Right lobe of liver (tissue), 6 donors: Measurements from ENCODE around the gene MAG. TPM values are rescaled to one million over a fixed set of nuclear protein-coding genes. Genes with fewer than 3 reads are reported as not detected.

Experiments
- ATAC-seq, 4 donors: fragments of 200-7000 bp; cut with Tn5 transposase; one replicate each; pipeline ENCODE4 v1.9.1; 2020; ENCODE audit warnings: mild to moderate bottlenecking in 4 of 4, moderate library complexity in 4 of 4
- DNase-seq, 3 donors: peaks; one replicate each; pipeline ENCODE4 v3.0.0-alpha.2; 2020
- H3K27ac ChIP-seq, 3 donors: fragments of 200-600 bp; one replicate each; pipeline ENCODE4 v1.8.0; 2022
- H3K27me3 ChIP-seq, 2 donors: fragments of 200-600 bp; one replicate each; pipeline ENCODE4 v1.8.0; 2022
- H3K36me3 ChIP-seq, 4 donors: fragments of 200-600 bp; sonication (generic) in 1 of 4; one replicate each; pipeline versions ENCODE4 v1.5.1 to v1.8.0; 2017 to 2022; ENCODE audit warnings: control low read depth in 1 of 4
- H3K4me1 ChIP-seq, 4 donors: fragments of 200-600 bp; sonication (generic) in 1 of 4; one replicate each; pipeline versions ENCODE4 v1.5.1 to v1.8.0; 2017 to 2022; ENCODE audit warnings: control low read depth in 1 of 4
- H3K4me3 ChIP-seq, 3 donors: fragments of 200-600 bp; one replicate each; pipeline ENCODE4 v1.8.0; 2022
- H3K9me3 ChIP-seq, 4 donors: fragments of 200-600 bp; sonication (generic) in 1 of 4; one replicate each; pipeline versions ENCODE4 v1.5.1 to v1.8.0; 2017 to 2022; ENCODE audit warnings: control low read depth in 1 of 4
- POLR2A ChIP-seq: fragments of 450-650 bp; IDR thresholded peaks from one replicate; pipeline ENCODE4 v1.6.1; 2017; ENCODE audit warnings: antibody characterized with exemption, mild to moderate bottlenecking
- WGBS: methylation state at CpG from one replicate; pipeline ENCODE4 v1.1.6; 2018; ENCODE audit warnings: low coverage, low lambda C conversion rate; ENCODE audit not compliant: insufficient coverage; ENCODE audit errors: missing lambda C conversion rate; 5-methylcytosine and 5-hydroxymethylcytosine counted together
- intact Hi-C, 2 donors: fragments of 100-400 bp; cut with DNase I; formaldehyde crosslinking; loops; one replicate each; pipeline versions ENCODE4 v1.11.2 to v1.14.1; 2022
- total RNA-seq, 6 experiments: library from RNA; depleted of rRNA in 2 of 6; stranded (reverse); fragments of >200 nt in 2 of 6; fragmentation: NEBNext Ultra II Directional in 3 of 6; extraction: Animal tissue kit (Norgen Biotek cat#: 25700) in 3 of 6; gene quantifications; one replicate each; pipeline versions ENCODE4 v1.1.0 to v1.2.4, GENCODE V29; 2016 to 2023
- TF ChIP-seq, protein P1 (sequence below), 4 donors: fragments of 200-600 bp in 3 of 4; fragments of 450-650 bp in 1 of 4; IDR thresholded peaks; one replicate each; pipeline versions ENCODE4 v1.5.1 to v1.8.0; 2016 to 2022; ENCODE audit warnings: antibody characterized with exemption in 4 of 4, mild to moderate bottlenecking in 2 of 4
- donor health status: DM: no; HTN: yes; CAD: no.
- donor health status: DM: no; HTN: no; CAD: no.
- donor health status: DM: no; HTN: no; CAD: no.
- donor health status: DM: no; HTN: yes; CAD: no.
- donor health status: DM: no; HTN: yes; CAD: no.

MAG gene
- total RNA-seq, 6 experiments from 2014 or later: 0.40 TPM; not detected in 5

DNA sequence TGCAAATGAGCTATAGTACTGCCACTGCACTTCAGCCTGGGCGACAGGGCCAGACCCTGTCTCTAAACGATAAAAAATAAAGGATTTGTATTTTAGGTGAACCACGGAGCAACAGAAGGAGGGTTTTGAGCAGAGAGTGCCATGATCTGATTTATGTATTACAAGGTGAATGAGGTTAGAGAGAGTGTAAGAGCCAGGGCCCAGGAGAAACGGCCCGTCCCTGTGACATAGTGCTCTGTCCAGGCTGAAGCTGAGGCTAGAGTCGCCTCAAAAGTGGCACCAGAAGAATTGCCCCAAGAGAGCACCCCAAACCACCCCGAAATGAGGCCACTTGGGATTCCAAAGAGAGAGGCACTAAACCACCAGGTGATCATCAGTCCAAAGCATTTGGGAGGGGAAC lies 16.9 kb downstream of the MAG start:
- ATAC-seq (no peak), DNase-seq (no peak)
- 92% methylated on average over 3 of the region's 7 CpGs for WGBS
- Histone ChIP-seq H3K36me3 (no peaks in the 10 kb centered on the region), H3K9me3 (no peaks in the 10 kb centered on the region), H3K4me1 (peaks cover 0 to 7% (median 0%) of the 10 kb centered on the region in 4 donors), H3K27me3 (no peaks in the 10 kb centered on the region), H3K4me3 (no peak overlapping the region), H3K27ac (no peak overlapping the region)
- intact Hi-C loops: no loop called here
- no peak for TF ChIP-seq POLR2A
- TF ChIP-seq, protein P1, sequence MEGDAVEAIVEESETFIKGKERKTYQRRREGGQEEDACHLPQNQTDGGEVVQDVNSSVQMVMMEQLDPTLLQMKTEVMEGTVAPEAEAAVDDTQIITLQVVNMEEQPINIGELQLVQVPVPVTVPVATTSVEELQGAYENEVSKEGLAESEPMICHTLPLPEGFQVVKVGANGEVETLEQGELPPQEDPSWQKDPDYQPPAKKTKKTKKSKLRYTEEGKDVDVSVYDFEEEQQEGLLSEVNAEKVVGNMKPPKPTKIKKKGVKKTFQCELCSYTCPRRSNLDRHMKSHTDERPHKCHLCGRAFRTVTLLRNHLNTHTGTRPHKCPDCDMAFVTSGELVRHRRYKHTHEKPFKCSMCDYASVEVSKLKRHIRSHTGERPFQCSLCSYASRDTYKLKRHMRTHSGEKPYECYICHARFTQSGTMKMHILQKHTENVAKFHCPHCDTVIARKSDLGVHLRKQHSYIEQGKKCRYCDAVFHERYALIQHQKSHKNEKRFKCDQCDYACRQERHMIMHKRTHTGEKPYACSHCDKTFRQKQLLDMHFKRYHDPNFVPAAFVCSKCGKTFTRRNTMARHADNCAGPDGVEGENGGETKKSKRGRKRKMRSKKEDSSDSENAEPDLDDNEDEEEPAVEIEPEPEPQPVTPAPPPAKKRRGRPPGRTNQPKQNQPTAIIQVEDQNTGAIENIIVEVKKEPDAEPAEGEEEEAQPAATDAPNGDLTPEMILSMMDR (IDR thresholded peaks at IDR 0.05): no peak

DNA sequence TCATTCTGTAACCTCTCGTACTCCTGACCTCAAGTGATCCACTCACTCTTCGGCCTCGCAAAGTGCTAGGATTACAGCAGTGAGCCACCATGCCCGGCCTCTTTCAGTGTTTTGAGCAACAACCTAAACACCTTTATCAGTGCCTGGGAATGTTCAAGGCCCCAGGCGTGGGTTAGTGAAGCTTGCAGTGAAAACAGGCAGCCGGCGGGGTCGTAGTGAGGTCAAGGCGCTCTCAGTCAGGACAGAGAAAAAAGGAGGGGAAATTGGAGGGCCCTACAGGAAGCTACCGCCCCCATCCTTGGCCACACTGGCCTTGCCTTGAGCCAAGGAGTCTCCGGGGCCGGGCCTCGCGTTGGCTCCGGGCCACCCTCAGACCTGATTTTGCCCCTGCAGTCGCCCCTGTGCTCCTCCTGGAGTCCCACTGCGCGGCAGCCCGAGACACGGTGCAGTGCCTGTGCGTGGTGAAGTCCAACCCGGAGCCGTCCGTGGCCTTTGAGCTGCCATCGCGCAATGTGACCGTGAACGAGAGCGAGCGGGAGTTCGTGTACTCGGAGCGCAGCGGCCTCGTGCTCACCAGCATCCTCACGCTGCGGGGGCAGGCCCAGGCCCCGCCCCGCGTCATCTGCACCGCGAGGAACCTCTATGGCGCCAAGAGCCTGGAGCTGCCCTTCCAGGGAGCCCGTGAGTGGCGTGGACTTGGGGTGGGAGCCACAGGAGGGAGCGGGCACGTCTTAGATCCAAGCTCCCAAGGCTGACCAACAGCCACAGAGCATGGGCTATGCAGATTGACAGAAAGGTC lies 17.7 kb downstream of the MAG start:
- Histone ChIP-seq H3K9me3 (no peaks in the 10 kb centered on the region), H3K27me3 (no peaks in the 10 kb centered on the region), H3K27ac (no peak overlapping the region), H3K4me3 (no peak overlapping the region), H3K4me1 (peaks cover 0 to 7% (median 0%) of the 10 kb centered on the region in 4 donors), H3K36me3 (no peaks in the 10 kb centered on the region)
- intact Hi-C loops: no loop called here
- WGBS: 78% methylated on average over 24 of the region's 47 CpGs
- ATAC-seq (peak; percentile 35 to 57 (median 40)), DNase-seq (no peak)
- TF ChIP-seq POLR2A: no peak
- TF ChIP-seq, protein P1 (IDR thresholded peaks at IDR 0.05): no peak

DNA sequence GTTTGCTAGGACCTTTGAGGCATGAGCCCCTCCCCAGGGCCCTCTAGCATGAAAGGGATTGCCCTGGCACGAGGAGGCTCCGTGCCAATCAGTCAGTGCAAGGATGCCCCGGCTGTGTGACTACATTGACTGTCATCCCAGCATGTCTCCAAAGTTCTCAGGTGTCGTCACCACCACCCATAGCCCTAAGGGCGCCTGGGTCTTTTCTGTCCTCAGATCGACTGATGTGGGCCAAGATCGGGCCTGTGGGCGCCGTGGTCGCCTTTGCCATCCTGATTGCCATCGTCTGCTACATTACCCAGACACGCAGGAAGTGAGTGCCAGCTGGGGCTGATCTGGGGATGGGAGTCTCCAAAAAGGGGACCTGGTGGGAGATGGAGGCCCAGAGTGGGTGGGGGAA lies 18.4 kb downstream of the MAG start:
- WGBS: 63% methylated on average over 3 of the region's 12 CpGs

DNA sequence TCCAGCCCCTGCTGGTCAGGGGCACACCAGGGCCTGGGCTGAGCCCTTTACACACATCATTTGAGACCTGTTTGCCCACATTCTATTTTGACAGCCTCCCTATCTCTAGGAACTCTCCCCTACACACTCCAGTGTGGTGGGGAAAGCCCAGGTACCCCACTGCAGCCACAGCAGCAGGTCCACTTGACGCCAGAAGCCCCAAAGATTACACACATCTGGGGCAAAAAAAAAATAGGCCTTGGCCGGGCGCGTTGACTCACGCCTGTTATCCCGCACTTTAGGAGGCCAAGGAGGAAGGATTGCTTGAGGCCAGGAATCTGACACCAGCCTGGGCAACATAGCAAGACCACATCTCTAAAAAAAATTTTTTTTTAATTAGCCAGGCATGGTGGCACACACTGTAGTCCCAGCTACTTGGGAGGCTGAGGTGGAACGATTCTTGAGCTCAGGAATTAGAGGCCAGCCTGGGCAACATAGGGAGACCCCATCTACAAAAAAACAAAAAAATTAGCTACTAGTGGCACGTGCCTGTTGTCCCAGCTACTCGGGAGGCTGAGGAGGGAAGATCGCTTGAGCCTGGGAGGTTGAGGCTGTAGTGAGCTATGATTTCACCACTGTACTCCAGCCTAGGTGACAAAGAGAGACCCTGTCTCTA lies 19.0 kb downstream of the MAG start:
- no peak for ATAC-seq
- H3K4me3 ChIP-seq: no peak overlapping the region
- H3K27me3 ChIP-seq: no peaks in the 10 kb centered on the region
- no peaks in the 10 kb centered on the region for H3K36me3 ChIP-seq
- 90% methylated on average over 8 of the region's 10 CpGs for WGBS
- TF ChIP-seq, protein P1 (IDR thresholded peaks at IDR 0.05): no peak
- no peak for TF ChIP-seq POLR2A
- H3K27ac ChIP-seq: no peak overlapping the region
- peaks cover 0 to 7% (median 0%) of the 10 kb centered on the region in 4 donors for H3K4me1 ChIP-seq
- DNase-seq: no peak
- intact Hi-C loops: no loop called here
- no peaks in the 10 kb centered on the region for H3K9me3 ChIP-seq

More for the DNA sequence above, 18.4 kb downstream of the MAG start:
- Histone ChIP-seq H3K36me3 (no peaks in the 10 kb centered on the region), H3K9me3 (no peaks in the 10 kb centered on the region), H3K27ac (no peak overlapping the region), H3K27me3 (no peaks in the 10 kb centered on the region), H3K4me1 (peaks cover 0 to 7% (median 0%) of the 10 kb centered on the region in 4 donors), H3K4me3 (no peak overlapping the region)
- intact Hi-C loops: no loop called here
- no peak for ATAC-seq
- DNase-seq: no peak
- TF ChIP-seq, protein P1 (IDR thresholded peaks at IDR 0.05): no peak
- no peak for TF ChIP-seq POLR2A
